GM08714 (cell line): ENCODE results near the gene PLB1.

Source experiments
- H3K4me3 ChIP-seq: fragments of 200-500 bp; sonication (Bioruptor generic); 2 replicates; pipeline ENCODE4 v1.5.1; 2014; ENCODE audit warnings: mild to moderate bottlenecking, low read length, inconsistent platforms
- ZNF274 ChIP-seq: IDR thresholded peaks from 2 replicates; pipeline ENCODE4 v1.6.1; 2012; ENCODE audit warnings: mild to moderate bottlenecking, low read depth, low read length

Gene PLB1

DNA sequence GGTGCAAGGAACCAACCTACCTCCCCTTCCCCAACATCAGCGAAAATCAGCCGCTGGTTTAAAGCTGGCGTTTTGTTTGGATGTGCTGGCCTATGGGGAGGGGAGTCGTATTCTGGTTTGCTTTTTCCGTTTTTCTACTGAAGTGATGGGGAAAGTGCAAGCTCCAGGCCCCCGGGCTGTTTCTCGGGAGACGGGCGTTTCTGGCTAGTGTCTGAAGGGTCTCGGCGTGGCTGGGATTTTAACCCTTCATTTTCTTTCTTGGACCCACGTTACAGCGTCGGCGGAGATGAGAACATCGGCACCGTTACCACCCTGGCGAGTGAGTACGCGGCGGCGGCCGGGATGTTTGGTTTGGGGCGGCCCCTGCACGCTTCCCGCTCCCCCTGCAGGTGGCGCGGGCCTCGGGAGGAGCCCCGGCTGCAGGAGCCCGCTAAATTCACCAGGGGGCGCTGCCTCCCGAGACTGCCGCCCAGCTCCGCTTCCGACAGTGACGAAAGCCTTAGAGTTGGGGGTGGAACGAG, 70.7 kb downstream of the PLB1 start:
- peak overlapping the region; percentile 48; the same call in 1 of the 2 replicates for H3K4me3 ChIP-seq
- no peak for TF ChIP-seq ZNF274

DNA sequence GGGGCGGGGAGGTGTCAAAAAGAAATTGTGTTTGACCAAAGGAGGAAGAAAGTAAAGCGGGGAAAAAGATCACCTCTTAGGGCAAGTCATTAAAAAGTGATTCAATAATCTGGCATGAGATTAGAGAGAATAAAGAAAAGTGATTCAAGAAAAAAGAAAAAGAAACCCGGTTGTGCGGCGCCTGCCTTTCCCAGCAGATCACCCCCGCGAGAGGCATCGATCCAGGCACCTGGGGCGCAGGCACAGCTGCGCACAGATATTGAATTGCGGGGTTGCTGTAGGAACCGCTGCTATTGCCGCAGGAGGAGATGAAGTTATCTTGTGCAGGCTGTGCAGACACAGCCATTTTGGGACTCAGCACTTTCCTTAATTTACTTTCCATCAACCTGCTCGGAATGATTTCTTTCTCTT, 71.2 kb downstream of the PLB1 start:
- no peak for TF ChIP-seq ZNF274
- H3K4me3 ChIP-seq: peak overlapping the region; percentile 69

DNA sequence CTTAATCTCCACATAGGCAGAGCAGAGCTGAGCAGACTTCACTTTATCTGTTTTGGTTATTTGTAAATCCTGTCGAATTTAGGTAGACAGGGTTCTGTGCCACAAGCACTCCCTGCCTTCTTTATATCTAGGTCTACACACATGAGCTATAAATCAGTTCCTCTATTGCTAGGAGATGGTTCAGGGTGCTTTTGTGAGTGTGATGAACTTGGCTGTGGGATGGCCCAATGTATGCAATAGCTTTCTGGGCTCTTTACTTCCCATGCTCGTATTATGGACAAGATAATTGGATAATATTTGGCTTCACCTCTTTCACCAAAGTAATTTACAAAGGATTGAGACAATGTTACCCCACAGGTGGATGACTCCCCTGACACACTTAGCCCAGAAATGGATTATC, 72.2 kb downstream of the PLB1 start:
- no peak overlapping the region for H3K4me3 ChIP-seq
- no peak for TF ChIP-seq ZNF274

DNA sequence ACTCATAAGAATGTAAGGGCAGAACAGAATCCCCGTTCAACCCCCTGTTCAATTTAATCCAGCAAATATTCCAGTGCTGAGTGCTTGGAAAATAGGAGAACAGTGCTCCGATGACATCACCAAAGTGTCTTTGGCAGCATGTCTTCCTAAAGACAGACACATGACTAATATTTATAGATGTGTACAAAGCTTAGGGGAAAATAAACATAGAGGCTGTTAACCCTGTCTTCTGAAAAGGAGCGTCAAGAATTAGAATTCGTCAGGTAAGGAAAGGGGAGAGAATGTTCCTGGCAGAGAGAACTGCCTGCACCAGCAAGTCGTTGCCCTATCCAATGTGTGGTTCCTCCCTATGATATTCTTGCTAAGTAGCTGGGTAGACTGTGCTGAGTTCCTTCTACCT, 72.7 kb downstream of the PLB1 start:
- TF ChIP-seq ZNF274: no peak
- no peak overlapping the region for H3K4me3 ChIP-seq

DNA sequence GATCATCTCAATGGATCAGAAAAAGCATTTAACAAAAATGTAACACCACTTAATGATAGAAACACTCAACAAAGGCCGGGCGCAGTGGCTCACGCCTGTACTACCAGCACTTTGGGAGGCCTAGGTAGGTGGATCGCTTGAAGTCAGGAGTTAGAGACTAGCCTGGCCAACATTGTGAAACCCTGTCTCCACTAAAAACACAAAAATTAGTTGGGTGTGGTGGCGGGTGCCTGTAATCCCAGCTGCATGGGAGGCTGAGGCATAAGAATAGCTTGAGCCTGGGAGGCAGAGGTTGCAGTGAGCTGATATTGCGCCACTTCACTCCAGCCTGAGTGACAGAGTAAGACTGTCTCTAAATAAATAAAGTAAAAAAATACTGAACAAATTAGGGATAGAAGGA, 74.6 kb downstream of the PLB1 start:
- TF ChIP-seq ZNF274: no peak
- no peak overlapping the region for H3K4me3 ChIP-seq

DNA sequence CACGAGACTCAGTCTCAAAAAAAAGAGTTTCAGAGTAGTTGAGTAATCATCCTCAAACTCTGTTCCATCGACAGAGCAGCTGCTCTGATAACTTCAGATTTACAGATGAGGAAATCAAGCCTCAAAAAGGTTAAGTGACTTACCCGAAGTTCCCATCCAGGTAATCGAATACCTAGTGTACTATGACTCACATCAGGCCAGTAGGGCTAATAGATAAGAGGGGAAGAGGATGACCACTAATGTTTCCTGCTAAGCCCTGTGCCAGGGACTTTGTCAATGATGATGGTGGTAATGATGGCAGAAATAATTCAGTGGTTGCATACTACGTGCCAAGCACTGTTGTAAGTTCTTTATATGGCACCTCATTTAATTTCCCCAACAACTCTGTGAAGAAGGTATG, 80.9 kb downstream of the PLB1 start:
- no peak for TF ChIP-seq ZNF274
- no peak overlapping the region for H3K4me3 ChIP-seq

DNA sequence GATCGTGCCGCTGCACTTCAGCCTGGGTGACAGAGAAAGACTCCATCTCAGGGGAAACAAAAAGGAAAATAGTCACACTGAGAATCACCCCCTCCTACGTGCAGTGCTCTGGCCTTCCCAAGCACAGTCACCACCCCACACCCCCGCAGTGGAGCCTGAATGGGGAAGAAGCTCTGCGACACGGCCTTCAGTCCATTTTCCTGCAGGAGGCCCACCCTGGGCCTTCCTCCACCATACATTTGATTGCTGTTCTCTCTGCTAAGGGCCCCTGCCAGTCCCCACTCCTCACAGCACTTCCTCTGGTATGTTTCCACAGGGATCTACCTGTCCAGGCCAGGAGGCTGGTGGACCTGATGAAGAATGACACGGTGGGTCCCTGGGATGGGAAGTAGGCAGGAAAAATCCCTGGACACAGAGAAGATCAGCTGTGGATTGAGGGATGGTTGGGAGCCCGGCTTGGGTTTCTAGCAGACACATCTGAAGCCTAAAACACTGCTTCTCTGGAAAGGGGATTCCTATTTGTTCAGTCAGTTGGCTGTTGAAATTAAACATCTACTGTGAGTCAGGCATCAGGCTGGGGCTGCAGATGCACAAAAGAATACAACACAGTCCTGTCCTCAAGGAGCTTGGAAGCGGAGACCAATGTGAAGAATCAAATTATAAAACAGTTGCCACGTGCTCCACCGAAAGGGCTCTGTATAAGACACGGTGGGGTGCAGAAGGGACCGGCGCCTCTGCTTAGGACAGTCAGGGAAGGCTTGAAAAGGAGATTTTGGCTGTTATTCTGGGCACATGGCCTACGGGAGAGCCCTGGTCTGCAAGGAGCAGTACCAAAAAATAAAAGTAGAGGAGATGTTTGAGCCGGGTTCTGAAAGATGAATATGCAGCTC, 82.2 kb downstream of the PLB1 start:
- no peak overlapping the region for H3K4me3 ChIP-seq

DNA sequence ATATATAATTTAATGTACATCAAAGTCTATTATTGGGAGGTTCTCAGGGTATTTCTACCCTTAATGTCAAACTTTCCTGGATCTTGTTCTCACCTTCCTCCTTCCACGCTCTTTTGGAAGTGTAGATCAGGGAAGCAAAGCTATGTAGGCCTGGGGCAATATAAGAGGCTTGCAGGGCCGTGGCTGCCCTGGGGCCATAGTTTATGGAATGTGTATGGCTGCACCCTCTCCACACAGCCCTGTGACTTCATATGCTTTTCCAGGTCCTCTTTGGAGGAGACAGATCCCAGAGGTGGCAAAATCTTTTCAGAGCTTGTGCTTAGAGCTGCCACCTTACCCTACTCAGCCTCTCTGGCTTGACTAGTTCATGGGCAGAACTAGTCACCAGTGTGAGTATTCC, 82.9 kb downstream of the PLB1 start:
- TF ChIP-seq ZNF274: no peak

More for the DNA sequence above, 82.2 kb downstream of the PLB1 start:
- TF ChIP-seq ZNF274: no peak

DNA sequence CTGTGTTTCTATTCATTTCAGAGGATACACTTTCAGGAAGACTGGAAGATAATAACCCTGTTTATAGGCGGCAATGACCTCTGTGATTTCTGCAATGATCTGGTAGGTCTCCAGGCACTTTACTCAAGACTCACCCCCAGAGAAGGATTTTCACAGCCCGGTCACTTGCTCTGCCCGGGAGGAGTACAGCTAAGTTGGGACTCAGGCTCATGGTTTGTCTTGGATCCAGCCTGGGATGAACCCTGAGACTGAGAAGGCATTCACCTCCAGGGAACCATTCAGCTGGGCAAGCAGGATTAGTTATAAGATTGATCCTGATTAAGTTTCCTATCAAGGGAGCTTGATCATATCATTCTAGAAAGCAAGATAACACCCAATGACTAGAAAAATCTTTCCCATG, 83.7 kb downstream of the PLB1 start:
- H3K4me3 ChIP-seq: no peak overlapping the region
- TF ChIP-seq ZNF274: no peak

More for the DNA sequence above, 82.9 kb downstream of the PLB1 start:
- no peak overlapping the region for H3K4me3 ChIP-seq

DNA sequence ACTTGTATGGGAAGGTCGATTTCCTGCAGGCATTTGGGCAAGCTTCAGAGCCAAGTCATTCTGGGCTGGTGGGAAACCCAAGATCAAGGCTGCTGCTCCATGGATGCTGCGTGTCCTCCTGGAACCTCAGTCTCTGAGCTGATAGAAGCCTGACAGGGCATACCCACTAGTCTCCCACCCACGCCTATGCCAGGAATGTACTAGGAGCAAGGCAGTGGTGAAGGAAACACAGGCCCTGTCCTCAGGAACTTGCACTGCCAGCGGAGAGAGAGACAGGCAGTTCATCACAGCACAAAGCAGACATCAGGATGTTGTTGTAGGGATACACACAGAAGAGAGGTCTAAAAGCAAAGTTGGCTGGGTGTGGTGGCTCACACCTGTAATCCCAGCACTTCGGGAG, 84.2 kb downstream of the PLB1 start:
- no peak for TF ChIP-seq ZNF274
- H3K4me3 ChIP-seq: no peak overlapping the region

DNA sequence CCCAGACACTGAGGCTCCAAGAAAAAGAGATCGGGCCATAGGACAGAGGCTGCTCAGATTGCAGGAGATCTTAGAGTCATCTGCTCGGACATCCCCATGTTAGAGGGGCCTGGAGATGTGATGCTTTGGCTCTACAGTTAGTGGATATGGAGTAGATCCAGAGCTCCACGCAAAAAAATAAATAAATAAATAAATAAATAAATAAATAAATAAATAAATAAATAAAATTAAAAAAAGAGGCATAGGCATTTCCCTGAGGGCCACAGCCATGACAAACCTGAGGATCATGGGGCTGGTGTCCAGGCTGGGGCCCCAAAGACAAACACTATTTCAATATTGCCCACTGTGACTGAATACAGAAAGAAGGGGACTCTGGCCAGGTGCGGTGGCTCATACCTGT, 85.5 kb downstream of the PLB1 start:
- no peak for TF ChIP-seq ZNF274
- H3K4me3 ChIP-seq: no peak overlapping the region

DNA sequence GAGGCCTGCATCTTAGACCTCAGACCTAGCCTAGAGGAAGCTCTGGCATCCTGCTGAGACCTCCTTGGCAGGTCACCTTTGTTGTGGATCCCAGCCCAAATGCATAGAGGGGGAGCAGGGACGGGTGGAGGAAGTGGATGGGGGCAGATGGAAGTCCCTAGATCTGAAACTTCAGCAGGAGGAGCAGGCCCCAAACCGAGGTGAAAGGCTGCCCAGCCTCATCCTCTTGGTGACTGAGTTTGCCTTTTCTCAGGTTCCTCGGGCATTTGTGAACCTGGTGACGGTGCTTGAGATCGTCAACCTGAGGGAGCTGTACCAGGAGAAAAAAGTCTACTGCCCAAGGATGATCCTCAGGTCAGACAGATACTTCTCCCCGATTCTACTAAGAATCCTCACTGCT, 86.3 kb downstream of the PLB1 start:
- no peak for TF ChIP-seq ZNF274
- H3K4me3 ChIP-seq: no peak overlapping the region

DNA sequence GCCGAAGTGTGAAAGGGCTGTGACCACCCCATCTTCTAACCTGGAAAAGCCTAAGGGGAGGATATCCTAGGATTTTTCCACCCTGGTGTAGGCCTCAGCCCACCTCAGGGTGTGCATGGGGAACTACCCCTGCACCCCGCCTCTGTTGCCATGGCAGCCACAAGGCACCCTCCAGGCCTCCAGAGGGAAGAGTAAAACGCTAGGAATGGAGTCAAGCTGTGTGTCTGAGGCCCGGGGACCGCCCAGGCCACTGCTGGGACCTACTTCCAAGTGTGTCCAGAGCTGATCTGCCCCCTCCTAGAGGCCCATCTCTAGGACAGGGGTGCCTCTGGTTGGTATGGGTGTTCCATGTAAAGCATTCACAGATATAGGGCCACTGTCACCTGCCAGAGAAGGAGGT, 86.7 kb downstream of the PLB1 start:
- no peak overlapping the region for H3K4me3 ChIP-seq
- TF ChIP-seq ZNF274: no peak

DNA sequence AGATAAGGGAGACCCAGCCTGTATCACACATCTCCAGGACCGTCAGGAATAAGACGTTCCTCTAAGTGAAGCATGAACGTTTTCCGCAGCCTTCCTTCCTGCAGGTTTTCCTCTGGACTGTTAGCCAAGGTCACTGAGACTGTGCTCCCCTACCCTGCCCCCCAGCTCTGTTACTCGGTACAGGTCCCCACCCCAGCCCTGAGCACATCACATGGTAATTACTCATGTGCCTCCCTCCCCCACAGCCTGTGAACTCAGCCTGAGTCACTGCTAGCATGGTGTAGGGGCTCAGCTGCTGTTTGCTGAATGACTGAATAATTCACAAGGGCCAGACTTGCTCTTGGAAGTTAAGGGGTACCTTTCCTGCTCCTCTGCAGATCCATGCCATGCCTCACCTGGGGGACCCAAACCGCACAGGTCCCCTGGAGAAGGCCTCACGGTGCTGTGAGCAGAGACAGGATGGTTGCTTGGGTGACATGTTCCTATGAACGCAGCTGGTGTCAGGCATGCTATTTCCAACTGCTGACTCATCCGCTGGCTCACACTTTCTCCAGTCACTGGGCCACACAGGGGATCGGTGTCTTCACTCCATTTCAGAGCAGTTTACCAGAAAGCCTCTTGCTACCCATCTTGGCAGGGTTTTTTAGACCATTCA, 88.2 kb downstream of the PLB1 start:
- no peak overlapping the region for H3K4me3 ChIP-seq
- TF ChIP-seq ZNF274: no peak

DNA sequence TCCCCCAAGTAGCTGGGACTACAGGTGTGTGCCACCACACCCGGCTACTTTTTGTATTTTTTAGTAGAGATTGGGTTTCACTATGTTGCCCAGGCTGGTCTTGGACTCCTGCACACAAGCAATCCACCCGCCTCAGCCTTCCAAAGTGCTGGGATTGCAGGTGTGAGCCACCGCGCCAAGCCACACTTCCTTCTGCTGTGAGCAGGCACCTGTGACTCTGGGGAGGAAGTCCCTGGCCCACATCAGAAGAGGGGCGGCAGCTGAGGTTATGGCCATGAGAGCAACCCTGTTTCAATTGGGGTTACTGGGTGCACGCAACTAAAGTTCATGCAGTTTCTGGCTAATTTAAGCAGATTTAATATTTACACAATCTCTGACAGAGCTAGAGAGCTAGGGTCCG, 91.0 kb downstream of the PLB1 start:
- H3K4me3 ChIP-seq: no peak overlapping the region
- no peak for TF ChIP-seq ZNF274
